GM18511 (cell line): ENCODE measurements around the gene ATP1B2.
"Not testable (repeated sequence)": the region's sequence is repeated elsewhere in the genome, so short reads cannot be mapped to it uniquely, and the experiment has no call there.

Experiments
- ATAC-seq: cut with Tn5 transposase; IDR thresholded peaks from one replicate; pipeline ENCODE4 v1.9.1; 2021; ENCODE audit warnings: mild to moderate bottlenecking, moderate library complexity; ENCODE audit not compliant: unreplicated experiment

ATP1B2 gene, protein sequence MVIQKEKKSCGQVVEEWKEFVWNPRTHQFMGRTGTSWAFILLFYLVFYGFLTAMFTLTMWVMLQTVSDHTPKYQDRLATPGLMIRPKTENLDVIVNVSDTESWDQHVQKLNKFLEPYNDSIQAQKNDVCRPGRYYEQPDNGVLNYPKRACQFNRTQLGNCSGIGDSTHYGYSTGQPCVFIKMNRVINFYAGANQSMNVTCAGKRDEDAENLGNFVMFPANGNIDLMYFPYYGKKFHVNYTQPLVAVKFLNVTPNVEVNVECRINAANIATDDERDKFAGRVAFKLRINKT

DNA sequence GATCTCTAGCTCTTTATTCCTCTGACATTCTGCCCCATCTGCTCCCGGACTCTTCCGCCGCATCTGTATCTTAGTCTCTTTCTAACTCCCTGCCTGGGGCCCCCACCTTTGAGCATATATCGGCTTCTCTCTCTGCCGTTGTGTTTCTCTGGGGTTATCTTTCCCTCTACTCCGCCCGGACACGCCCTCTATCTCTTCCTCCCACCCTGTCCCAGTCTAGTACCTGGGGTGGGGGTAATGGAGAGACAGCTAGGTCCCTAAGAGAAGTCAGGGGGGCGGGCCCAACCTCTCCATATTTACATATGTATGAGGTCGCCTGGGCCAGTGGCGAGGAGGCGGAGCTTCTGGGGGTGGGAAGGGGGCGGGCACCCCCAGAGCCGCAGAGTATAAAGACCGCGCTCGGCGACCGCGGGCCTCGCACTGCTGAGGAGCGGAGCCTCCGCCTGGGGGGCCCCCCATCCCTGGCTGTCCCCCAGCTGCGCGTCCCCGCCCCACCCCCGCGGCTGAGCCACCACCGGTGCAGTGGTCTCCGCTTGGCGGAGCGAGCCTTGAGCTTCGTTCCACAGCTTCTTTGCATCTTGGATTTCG lies at the start of gene ATP1B2:
ATP1B2 (plus strand) TSS at position 418 of the 588 bp plus-strand sequence. CDS start 593 bp downstream, outside the sequence.
- ATAC-seq = no peak

DNA sequence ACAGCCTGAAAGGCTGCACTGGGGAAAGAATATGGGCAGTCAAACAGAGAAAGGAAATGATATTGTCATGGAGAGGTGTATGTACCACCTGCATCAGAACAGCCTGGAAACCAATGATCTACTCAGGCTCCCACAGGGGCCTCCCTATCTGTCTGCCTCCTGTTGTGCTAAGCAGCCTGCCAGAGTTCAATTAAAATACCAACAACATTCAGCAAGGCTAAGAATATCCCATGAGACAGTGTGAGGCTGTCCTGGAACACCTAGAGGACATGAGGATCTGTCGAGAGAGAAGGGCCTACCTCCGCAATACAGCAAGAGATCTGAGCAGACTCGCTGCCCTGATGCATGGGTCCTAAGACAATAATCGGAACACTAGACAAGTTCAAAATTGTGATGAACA lies 44.4 kb upstream of the ATP1B2 start:
- no peak for ATAC-seq

DNA sequence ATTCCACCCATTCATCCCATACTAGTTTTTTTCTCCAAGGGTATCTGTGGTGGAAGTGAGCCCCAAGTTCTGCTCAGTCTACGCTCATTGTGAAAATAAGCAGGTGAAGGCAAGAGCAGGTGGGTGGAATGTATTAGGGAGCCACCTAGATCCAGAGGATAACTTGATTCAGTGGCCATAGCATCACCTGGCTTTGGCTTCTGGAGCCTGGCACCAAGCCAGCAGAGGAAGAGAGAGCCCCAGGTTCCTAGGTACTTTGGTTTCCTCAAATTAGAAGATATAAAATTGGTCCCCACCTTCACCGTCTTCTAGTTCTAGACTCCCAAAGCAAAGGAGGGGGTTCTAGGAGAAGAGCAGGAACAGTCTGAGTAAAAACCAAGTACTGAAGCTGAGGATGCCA lies 40.1 kb upstream of the ATP1B2 start:
- ATAC-seq = no peak

DNA sequence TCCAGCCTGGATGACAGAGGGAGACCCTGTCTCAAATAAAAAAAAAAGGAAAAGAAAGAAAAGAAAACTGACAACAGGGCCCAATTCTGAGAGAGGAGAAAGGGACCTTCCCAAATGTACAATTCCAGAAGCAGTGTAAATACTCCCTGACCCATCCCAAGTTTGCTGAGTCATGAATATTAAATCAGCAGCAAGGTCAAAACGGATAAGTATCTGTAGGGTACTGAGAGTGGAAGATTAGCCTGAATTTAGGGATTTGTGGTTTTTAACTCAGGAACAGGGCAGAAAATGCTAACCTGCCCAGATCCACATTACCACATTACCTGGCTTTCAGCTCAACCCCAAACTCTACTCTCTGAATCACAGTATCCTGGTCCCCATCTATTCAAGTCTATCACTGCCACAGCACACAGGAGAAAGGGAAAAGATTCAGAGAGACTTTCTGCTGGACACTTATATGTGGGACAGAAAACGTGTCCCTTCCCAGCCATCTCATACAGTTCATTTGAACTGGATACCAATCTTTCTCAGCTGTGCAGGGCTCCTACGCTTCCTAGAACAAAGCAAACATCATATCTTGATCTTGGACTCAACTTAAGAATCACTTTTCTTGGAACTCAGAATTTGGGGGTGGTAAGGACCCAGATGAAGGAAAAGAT lies 39.0 kb upstream of the ATP1B2 start:
- no peak for ATAC-seq

DNA sequence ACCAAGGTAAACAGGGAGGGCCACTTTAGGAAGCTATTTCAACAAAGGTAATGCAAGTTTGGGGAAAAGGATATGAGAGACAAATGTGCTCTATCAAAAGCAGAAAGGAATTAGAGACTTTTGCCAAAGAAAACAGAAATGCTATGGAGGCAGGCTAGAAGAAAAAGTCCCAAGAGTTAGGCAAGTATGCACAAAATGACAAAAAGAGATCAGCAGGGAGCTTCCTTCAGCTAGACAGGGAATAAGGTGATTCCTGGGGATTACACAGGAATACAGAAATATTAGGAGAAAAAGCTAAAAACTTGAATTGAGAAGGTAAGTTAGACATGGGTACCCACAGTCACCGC lies 38.5 kb upstream of the ATP1B2 start:
- no peak for ATAC-seq

DNA sequence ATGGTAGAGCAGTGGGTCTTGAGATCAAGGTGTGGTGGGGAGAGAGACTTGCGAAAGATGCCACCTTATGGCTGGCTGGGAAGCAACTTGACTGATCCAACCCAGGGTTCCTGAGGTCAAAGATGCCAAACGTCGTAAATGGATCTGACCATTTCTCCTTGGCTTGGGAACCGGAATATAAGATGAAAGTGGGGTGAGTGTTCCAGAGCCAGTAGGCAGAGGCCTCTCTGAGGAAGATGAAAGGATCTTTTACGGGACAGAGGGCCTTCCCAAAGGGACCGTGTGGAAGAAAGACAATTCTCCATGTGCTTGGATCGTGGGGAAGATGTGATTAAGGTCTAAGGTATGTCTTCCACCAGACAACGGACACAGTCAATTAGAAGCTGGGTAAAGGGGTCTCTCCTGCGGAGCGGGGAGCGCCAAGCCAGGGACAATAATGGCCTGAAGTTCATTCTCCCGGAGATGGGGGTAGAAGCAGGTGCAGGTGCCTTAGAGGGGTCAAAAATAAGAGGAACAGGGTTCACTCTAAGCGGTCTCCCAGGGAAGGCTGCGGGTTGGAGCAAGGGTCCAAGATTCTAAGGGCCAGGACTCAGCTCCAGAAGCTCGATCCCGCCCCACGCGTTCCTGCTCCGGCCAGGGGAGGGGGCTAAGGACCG lies 36.8 kb upstream of the ATP1B2 start:
- ATAC-seq = no peak

DNA sequence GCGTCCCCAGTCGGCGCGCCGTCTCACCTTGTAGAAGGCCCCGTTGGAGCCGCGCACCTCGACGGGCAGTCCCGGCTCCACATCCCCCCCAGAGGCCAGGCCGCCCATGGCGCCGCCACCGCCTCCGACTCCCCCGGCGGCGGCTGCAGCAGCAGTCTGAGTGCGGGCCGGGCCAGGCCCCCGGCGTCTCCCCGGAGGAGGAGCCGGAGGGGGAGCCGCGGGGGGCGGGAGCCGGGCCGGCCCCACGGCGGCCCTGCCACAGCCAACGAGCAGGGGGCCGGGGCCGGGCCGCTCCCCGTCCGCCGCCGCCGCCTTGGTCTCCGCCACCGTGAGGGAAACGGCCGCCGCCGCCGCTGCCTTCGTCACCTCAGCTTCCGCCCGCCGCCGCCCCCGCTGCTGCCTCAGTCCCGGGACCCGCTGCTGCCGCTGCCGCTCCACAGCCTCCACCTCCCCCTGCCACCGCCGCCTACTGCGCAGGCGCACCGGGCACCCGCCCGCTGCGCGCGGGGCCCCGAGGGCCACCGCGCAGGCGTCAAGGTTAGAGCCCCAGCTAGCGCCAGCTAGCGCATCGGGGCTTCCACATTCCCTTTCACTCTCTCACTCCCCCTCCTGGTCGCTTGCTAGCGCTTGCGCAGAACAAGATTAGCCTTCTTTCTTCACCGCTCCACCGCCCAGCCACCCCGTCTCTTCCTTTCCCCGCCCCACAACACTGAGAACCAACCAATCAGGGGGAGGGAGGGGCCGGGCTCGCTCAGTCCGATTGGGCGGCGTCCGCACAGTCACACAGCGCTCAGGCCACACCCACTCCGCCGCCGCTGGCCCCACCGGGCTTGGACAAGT lies 36.1 kb upstream of the ATP1B2 start, which contains the start of gene FXR2:
FXR2 (minus strand) TSS at position 473 of the 840 bp plus-strand sequence; CDS start at position 108, 365 bp downstream.
- peak; percentile 90 for ATAC-seq

DNA sequence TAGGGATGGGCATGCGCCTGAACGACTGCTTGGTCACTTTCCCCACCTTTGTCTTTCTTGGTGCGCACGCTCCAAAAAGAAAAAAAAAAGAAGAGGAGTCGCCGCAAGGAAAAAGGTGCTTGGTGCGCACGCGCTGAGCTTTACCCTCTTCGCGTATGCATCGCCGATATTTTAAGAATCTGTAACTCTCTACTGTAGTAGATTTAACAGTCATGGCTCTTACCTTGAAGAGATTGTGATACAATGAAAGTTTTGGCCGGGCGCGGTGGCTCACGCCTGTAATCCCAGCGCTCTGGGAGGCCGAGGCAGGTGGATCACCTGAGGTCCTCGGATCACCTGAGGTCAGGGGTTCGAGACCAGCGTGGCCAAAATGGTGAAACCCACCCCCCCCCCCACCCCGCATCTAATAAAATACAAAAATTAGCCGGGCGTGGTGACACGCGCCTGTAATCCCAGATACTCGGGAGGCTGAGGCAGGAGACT lies 35.4 kb upstream of the ATP1B2 start:
- no peak for ATAC-seq

DNA sequence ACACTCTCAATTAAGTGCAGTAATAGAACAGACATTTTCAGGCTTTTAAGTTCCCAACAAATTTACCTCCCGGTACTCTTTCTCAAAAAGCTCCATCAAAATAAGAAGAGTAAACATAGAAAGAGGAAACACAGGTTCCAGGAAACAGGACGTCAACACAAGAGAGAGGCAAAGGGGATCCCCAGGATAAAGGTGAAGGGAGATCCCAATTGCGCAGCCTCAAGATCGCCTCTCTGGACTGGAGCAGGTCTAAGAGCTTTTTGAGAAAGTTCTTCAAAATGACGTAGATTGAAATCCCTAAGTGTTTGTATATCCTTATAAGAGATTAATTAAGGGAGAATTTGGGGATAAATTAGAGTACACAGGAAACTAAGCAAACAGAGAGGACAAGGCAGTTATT lies 32.1 kb upstream of the ATP1B2 start:
- no peak for ATAC-seq

DNA sequence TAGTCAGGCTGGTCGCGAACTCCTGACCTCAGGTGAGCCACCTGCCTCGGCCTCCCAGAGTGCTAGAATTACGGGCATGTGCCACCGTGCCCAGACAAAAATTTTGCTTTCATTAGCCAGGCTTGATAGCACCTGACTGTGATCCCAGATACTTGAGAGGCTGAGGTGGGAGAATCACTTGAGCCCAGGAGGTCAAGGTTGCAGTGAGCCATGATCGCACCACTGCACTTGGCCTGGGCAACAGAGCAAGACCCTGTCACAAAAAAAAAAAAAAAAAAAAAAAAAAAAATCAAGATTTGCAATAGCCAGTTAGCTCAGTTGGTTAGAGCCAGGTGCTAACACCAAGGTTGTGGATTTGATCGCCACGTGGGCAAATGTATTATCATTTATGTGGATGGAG lies 29.9 kb upstream of the ATP1B2 start:
- no peak for ATAC-seq

DNA sequence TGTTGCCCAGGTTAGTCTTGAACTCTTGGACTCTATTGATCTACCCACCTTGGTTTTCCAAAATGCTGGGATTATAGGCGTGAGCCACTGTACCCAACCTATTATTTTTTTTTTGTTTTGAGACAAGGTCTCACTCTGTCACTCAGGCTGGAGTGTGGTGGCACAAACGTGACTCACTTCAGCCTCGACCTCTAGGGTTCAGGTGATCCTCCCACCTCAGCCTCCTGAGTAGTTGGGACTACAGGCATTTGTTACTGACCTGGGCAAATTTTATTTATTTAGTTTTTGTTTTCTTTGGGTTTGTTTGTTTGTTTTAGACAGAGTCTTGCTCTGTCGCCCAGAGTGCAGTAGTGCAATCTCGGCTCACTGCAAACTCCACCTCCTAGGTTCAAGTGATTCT lies 27.1 kb upstream of the ATP1B2 start:
- no peak for ATAC-seq

DNA sequence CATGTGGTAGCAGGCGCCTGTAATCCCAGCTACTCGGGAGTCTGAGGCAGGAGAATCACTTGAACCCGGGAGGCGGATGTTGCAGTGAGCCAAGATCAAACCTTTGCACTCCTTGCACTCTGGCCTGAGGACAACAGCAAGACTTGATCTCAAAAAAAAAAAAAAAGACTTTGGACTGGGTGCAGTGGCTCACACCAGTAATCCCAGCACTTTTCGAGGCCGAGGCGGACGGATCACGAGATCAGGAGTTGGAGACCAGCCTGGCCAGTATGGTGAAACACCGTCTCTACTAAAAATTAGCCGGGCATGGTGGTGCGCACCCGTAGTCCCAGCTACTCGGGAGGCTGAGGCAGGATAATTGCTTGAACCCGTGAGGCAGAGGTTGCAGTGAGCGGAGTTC lies 25.0 kb upstream of the ATP1B2 start:
- ATAC-seq = not testable (repeated sequence)

DNA sequence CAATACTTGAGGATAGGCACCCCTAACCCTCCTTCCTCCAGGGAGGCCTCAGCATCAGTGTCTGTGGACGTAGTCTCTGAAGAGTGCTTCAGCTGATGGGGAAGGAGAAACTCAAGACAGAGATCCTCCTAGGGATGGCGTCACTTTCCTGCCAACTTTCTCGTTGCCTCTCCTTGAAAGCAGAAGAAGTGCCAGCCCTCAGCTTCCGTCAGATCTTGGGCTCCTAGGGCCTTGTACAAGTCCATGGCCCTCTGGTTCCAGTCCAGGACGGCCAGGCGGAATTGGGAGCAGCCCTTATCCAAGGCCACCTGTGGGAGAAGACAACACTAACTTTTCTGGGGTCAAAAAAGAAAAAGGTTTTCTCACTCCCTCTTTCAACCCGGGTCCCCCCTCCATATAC lies 24.4 kb upstream of the ATP1B2 start:
- ATAC-seq = no peak

DNA sequence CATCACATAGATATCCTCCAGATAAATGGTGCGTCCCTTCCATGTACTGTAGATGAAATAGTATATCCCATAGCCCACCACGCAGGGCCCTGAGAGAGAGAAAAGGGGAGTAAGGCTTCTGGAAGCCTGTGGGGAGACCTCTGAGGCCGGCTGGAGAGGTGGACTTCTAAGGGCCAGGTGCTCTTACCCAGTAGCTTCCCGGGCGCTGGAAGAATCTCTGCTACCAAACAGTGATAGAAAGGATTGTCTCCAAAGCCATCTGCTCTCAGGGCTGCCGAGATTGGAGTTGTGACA lies 23.8 kb upstream of the ATP1B2 start:
- ATAC-seq = no peak

DNA sequence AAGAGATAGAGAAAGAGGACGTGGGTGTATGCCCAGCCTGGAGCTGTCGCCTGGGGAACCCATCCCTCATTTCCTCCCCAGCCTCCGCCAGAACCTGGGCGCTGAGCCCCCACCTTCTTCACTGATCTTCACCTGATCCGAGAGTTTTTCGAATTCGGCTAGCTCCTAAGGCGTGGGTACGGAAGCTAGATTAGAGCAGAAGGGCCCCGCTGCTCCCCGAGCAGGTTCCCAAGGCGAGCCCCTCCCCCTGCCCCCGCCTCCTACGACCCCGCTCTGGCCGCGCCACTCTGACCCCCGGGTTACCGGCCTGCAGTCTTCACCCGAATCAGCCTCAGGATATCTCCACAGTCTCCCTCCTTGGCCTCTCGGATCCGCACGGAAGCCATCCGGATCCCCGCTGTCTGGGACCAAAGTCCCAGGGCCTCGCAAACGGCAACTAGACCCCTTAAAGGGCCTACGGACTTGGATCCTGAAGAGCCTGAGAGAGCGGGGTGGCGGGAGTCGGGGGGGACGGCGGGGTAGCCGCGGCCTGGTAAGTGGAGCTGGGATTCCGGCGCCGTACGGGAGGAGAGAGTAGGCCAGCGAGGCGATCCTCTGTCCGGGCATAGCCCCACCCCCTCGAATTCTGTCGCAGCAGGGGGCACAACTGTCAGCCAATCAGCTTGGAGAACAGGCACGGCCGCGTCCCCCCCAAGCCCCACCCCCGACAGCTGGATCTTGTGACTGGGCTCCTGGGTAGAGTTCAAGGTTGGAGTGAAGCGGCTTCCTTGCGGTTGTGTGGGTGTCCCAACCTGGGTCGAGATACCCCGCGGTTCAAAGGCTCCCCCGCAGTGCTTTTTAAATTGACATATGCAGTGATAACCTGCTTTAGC lies 23.2 kb upstream of the ATP1B2 start, which contains the start of gene SAT2:
SAT2 (minus strand) TSS at position 572 of the 872 bp plus-strand sequence; CDS start at position 386, 186 bp downstream.
- ATAC-seq = peak; percentile 94

DNA sequence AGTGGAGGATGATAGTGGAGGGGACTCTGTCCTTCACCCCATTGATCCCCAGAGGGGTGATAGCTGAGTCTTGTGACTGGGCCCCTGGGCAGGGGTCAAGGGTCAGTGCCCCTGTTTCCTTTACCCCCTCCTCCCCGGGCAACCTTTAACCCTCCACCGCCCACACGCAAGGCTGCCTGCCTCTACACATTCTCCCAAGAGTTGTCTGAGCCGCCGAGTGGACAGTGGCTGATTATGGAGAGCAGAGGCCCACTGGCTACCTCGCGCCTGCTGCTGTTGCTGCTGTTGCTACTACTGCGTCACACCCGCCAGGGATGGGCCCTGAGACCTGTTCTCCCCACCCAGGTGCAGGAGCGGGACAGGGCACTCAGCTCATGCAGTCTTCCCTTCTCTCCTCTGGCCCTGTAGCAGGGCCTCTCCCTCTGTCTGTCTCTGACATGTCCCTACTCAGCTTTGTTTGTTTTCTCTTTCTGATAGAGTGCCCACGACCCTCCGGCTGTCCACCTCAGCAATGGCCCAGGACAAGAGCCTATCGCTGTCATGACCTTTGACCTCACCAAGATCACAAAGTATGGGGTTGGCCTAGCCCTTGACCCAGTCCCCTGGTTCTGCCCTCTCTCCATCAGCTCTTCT lies 20.7 kb upstream of the ATP1B2 start, which contains the start of gene SHBG:
SHBG (plus strand) TSS at position 197 of the 633 bp plus-strand sequence; CDS start at position 235, 38 bp downstream.
- ATAC-seq = no peak

DNA sequence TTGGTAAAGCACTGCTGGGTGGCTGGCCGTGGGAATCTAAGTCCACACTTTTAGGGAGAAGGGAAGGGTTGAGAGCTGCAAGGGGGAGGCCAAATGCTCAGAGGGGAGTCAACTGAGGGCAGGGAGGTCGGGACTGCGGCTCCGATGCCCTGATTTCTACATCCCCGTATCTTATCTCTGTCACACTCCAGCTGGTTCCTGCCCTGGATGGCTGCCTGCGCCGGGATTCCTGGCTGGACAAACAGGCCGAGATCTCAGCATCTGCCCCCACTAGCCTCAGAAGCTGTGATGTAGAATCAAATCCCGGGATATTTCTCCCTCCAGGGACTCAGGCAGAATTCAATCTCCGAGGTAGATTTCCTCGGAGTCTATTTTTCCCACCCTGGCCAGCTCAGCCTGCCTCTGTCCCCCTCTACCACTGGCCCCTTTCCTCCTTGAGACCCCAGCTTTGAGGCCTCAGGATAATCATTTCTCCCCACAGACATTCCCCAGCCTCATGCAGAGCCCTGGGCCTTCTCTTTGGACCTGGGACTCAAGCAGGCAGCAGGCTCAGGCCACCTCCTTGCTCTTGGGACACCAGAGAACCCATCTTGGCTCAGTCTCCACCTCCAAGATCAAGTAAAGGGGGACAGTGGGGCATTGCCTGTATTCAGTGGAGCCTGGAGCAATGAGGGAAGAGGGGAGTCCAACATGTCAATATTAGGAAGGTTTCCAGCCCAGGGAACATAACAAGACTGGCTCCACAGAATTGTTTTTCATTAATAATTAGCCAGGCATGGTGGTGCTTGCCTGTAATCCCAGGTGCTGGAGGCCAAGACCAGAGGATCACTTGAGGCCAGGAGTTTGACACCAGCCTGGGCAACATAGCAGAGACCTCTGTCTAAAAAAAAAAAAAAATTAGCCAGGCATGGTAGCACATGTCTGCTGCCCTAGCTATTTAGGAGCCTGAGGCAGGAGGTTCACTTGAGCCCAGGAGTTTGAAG lies 19.0 kb upstream of the ATP1B2 start:
- ATAC-seq = no peak

DNA sequence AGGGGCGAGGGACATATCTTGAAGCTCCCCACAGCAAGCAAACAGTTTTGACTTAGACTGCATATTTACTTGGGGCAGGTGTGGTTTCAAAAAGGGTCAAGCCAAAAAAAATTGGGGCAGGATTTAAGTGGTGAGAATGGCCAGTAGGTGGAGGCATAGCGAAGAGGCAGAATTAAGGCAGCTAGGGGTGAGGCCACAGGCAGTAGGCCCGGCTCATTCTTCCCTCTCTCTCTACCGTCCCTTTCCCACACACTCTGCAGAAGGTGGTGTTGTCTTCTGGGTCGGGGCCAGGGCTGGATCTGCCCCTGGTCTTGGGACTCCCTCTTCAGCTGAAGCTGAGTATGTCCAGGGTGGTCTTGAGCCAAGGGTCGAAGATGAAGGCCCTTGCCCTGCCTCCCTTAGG lies 18.2 kb upstream of the ATP1B2 start:
- no peak for ATAC-seq
